Panc1 (cell line): ENCODE results near the gene MACF1. TPM values are rescaled to one million over a fixed set of nuclear protein-coding genes. Genes with fewer than 3 reads are reported as not detected.

Source experiments
- ATAC-seq: fragments of 200-7000 bp; cut with Tn5 transposase; 2 replicates; pipeline ENCODE4 v1.9.1; 2020; ENCODE audit warnings: mild to moderate bottlenecking, moderate library complexity
- BruUV-seq: library from RNA; stranded (reverse); fragments of 400-500 nt; replicated peaks from 2 replicates; lab custom pipeline; 2021; lab: Mats Ljungman, UMichigan
- CTCF ChIA-PET: fragments of 300-600 bp; sonication (Branson Sonifier 250); formaldehyde crosslinking; loops from one replicate; lab custom pipeline; 2022; ENCODE audit warnings: antibody characterized with exemption; lab: Charles Lee
- POLR2A ChIA-PET: fragments of 300-600 bp; sonication (Branson Sonifier 250); formaldehyde crosslinking; loops from one replicate; lab custom pipeline; 2022; ENCODE audit warnings: antibody characterized with exemption; lab: Charles Lee
- DNase-seq: peaks from one replicate; pipeline ENCODE4 v3.0.0-alpha.2; 2010; ENCODE audit warnings: low read depth, low spot score
- H3K27ac ChIP-seq: 2 replicates; pipeline ENCODE4 v1.5.1; 2011; ENCODE audit warnings: mild to moderate bottlenecking, low read length, inconsistent platforms
- H3K27me3 ChIP-seq: fragments of 200-500 bp; sonication (Bioruptor generic); 2 replicates; pipeline ENCODE4 v1.6.0; 2014; ENCODE audit warnings: low read length, inconsistent platforms; ENCODE audit not compliant: control insufficient read depth, insufficient read depth
- H3K36me3 ChIP-seq: fragments of 200-500 bp; sonication (Bioruptor generic); 2 replicates; pipeline ENCODE4 v1.5.1; 2014; ENCODE audit warnings: inconsistent platforms, mild to moderate bottlenecking, low read length, moderate library complexity; ENCODE audit not compliant: control insufficient read depth, insufficient read depth
- H3K4me1 ChIP-seq: 2 replicates; pipeline ENCODE4 v1.5.1; 2011; ENCODE audit warnings: inconsistent platforms, mild to moderate bottlenecking, low read length, moderate library complexity; ENCODE audit not compliant: control insufficient read depth, insufficient read depth
- H3K4me3 ChIP-seq, 2 experiments: 2 replicates each; pipeline ENCODE4 v1.5.1; 2011 to 2012; ENCODE audit warnings: low read depth in 2 of 2, low read length in 2 of 2, mild to moderate bottlenecking in 2 of 2, inconsistent platforms in 1 of 2, moderate library complexity in 1 of 2
- H3K9me3 ChIP-seq: fragments of 200-500 bp; sonication (Bioruptor generic); 2 replicates; pipeline ENCODE4 v1.5.1; 2014; ENCODE audit warnings: low read depth, mild to moderate bottlenecking, inconsistent platforms, low read length, moderate library complexity; ENCODE audit not compliant: control insufficient read depth, insufficient read depth
- POLR2AphosphoS5 ChIP-seq: IDR thresholded peaks from 2 replicates; pipeline ENCODE4 v1.6.1; 2012; ENCODE audit warnings: mild to moderate bottlenecking, low read depth, low read length, moderate library complexity
- REST ChIP-seq, 2 experiments: IDR thresholded peaks; 2 replicates each; pipeline ENCODE4 v1.6.1; 2011 to 2012; ENCODE audit warnings: low read depth in 2 of 2, control low read depth in 1 of 2, low read length in 1 of 2, mild to moderate bottlenecking in 1 of 2, moderate library complexity in 1 of 2; ENCODE audit not compliant: insufficient read depth in 1 of 2
- SIN3A ChIP-seq: IDR thresholded peaks from 2 replicates; pipeline ENCODE4 v1.6.1; 2012; ENCODE audit warnings: low read depth, mild to moderate bottlenecking, low read length, moderate library complexity, borderline replicate concordance; ENCODE audit not compliant: insufficient read depth
- TCF7L2 ChIP-seq: IDR thresholded peaks from 2 replicates; pipeline ENCODE4 v1.6.1; 2011; ENCODE audit warnings: mild to moderate bottlenecking, low read depth, low read length, inconsistent platforms
- in situ Hi-C: cut with HindIII; loops from 2 replicates; pipeline ENCODE4 v1.10.0; 2016; ENCODE audit warnings: low sequenced_read_pairs, low pct_unique_long_range_greater_than_20kb
- intact Hi-C: fragments of 100-400 bp; cut with micrococcal nuclease; formaldehyde crosslinking; loops from one replicate; pipeline ENCODE4 v1.10.0; 2022; ENCODE audit not compliant: unreplicated experiment
- total RNA-seq: library from RNA; stranded (reverse); gene quantifications from one replicate; pipeline ENCODE4 v1.2.1, GENCODE V29; 2021; ENCODE audit not compliant: unreplicated experiment
- TF ChIP-seq, protein P1 (sequence below): fragments of 450-650 bp; IDR thresholded peaks from 2 replicates; pipeline ENCODE4 v1.5.1; 2017; ENCODE audit warnings: mild to moderate bottlenecking

The MACF1 gene
- total RNA-seq, 1 experiment from 2014 or later: 413 TPM

- BruUV-seq: no TSS peak
- DNase-seq: no peak
- no peak for ATAC-seq
- no peaks in the 10 kb centered on the region for H3K27me3 ChIP-seq
- H3K9me3 ChIP-seq: no peaks in the 10 kb centered on the region
- no peak for TF ChIP-seq SIN3A
- TF ChIP-seq POLR2AphosphoS5: no peak
- no peak for TF ChIP-seq TCF7L2
- TF ChIP-seq, protein P1, sequence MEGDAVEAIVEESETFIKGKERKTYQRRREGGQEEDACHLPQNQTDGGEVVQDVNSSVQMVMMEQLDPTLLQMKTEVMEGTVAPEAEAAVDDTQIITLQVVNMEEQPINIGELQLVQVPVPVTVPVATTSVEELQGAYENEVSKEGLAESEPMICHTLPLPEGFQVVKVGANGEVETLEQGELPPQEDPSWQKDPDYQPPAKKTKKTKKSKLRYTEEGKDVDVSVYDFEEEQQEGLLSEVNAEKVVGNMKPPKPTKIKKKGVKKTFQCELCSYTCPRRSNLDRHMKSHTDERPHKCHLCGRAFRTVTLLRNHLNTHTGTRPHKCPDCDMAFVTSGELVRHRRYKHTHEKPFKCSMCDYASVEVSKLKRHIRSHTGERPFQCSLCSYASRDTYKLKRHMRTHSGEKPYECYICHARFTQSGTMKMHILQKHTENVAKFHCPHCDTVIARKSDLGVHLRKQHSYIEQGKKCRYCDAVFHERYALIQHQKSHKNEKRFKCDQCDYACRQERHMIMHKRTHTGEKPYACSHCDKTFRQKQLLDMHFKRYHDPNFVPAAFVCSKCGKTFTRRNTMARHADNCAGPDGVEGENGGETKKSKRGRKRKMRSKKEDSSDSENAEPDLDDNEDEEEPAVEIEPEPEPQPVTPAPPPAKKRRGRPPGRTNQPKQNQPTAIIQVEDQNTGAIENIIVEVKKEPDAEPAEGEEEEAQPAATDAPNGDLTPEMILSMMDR: no peak
- no peak for TF ChIP-seq REST (IDR thresholded peaks at IDR 0.05; ENCODE audit: insufficient read depth in 1 of 2, low read depth in 2 of 2, low read length in 1 of 2)
- no peaks in the 10 kb centered on the region for H3K4me1 ChIP-seq
- intact Hi-C loops: loop anchor here (5.0 kb wide), 1 partner anchor 239 kb away; no protein-coding TSS in a partner anchor
- no peaks in the 10 kb centered on the region for H3K36me3 ChIP-seq
- CTCF ChIA-PET: no interaction called here
- no peak overlapping the region for H3K27ac ChIP-seq
- in situ Hi-C loops: no loop called here
- POLR2A ChIA-PET: no interaction called here
- no peak overlapping the region for H3K4me3 ChIP-seq
Observed at GRCh38 chr1:39522661-39523567, 318.4 kb downstream of the MACF1 start.

GRCh38 chr1:39524171-39524570 lies 319.7 kb downstream of the MACF1 start:
- ATAC-seq: no peak
- DNase-seq: no peak
- intact Hi-C loops (loop anchor here (5.0 kb wide), 1 partner anchor 238 kb away; no protein-coding TSS in a partner anchor), in situ Hi-C loops (no loop called here)
- no peak overlapping the region for H3K4me3 ChIP-seq
- POLR2A ChIA-PET: no interaction called here
- TF ChIP-seq REST (IDR thresholded peaks at IDR 0.05; ENCODE audit: insufficient read depth in 1 of 2, low read depth in 2 of 2, low read length in 1 of 2): no peak
- TF ChIP-seq SIN3A: no peak
- TF ChIP-seq, protein P1: no peak
- TF ChIP-seq TCF7L2: no peak
- TF ChIP-seq POLR2AphosphoS5: no peak
- H3K4me1 ChIP-seq: no peaks in the 10 kb centered on the region
- CTCF ChIA-PET: no interaction called here
- no peak overlapping the region for H3K27ac ChIP-seq
- H3K36me3 ChIP-seq: no peaks in the 10 kb centered on the region
- no peaks in the 10 kb centered on the region for H3K9me3 ChIP-seq
- BruUV-seq: no TSS peak
- no peaks in the 10 kb centered on the region for H3K27me3 ChIP-seq
